ENCODE results near the gene BLOC1S4.

The BLOC1S4 gene

DNA sequence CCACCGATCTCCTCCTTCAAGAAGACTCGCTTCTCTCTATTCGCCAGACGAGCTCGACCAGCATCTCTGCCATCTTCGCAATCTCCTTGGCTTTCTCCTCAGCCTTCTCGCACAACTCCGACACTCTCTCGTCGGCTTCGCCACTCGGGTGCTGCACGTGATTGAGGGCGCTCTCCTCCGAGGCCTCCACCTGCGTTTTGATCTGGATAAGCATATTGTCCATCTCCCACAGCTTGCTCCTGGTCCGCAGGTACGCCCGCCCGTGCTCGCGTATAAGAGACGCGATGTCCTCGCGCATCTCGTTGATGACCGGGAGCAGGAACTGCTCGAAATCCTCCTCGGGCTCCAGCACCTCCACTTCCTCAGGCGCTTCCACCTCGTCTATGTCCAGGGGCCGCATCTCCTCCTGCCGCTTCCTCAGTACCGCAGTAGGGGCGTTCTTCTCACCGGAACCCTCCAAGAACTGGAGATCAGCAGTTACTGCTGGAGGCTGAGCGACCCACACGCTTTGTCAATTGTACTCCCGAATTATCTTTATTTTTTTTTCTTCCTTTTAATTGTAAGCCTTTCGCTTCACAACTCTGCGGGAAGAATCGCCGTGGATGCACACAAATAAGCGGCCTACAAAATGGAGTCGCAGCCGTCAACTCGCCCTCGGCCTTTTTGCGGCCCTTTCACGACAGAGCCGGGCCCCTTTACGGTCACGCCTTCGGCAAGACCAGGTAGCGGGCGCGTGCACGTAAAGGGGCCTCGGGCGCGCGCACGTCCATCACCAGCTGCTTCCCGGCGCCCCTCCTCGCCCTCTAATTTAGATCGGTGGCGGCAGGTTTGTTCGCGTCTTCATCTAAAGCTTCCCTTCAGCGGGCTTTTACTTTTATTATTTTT, 6.5 kb upstream of the BLOC1S4 start, which contains the start of gene MRFAP1L1:
Gene MRFAP1L1, minus strand, starts transcription at position 636 of the 885 bp plus-strand sequence. Its CDS starts 236 bp downstream, at position 400.
- no peaks in the 10 kb centered on the region for H3K9me2 ChIP-seq (ENCODE audit: low read depth, low read length)
- peak within 1 kb of the TSS; percentile 73 for H3K27ac ChIP-seq (ENCODE audit: low read depth, low read length, poor library complexity, severe bottlenecking)
- peak within 1 kb of the TSS; percentile 74 for H3K4me2 ChIP-seq (ENCODE audit: low read length)
- H3K79me2 ChIP-seq (ENCODE audit: insufficient read depth, low read length) = no peaks in the 10 kb centered on the region; the same call in 1 of the 2 replicates
- H3K27me3 ChIP-seq (ENCODE audit: insufficient read depth, low read length) = no peaks in the 10 kb centered on the region
- peaks cover 28% of the 10 kb centered on the region for H3K36me3 ChIP-seq (ENCODE audit: insufficient read depth, low read length)
- H3K4me1 ChIP-seq (ENCODE audit: insufficient read depth, low read length, severe bottlenecking) = peaks cover 17% of the 10 kb centered on the region
- peaks cover 10% of the 10 kb centered on the region; the same call in 1 of the 2 replicates for H3K9me3 ChIP-seq (ENCODE audit: low read length)
- H3F3A ChIP-seq (ENCODE audit: insufficient read depth, low read length) = no peaks in the 10 kb centered on the region
- no peaks in the 10 kb centered on the region for H4K20me1 ChIP-seq (ENCODE audit: insufficient read depth, low read length)
- peak within 1 kb of the TSS; percentile 80 for H3K4me3 ChIP-seq (ENCODE audit: low read depth, low read length, poor library complexity, severe bottlenecking)
- TF ChIP-seq EZH2 (IDR thresholded peaks at IDR 0.05; ENCODE audit: borderline replicate concordance, low read length) = no peak
- TF ChIP-seq, protein P1, sequence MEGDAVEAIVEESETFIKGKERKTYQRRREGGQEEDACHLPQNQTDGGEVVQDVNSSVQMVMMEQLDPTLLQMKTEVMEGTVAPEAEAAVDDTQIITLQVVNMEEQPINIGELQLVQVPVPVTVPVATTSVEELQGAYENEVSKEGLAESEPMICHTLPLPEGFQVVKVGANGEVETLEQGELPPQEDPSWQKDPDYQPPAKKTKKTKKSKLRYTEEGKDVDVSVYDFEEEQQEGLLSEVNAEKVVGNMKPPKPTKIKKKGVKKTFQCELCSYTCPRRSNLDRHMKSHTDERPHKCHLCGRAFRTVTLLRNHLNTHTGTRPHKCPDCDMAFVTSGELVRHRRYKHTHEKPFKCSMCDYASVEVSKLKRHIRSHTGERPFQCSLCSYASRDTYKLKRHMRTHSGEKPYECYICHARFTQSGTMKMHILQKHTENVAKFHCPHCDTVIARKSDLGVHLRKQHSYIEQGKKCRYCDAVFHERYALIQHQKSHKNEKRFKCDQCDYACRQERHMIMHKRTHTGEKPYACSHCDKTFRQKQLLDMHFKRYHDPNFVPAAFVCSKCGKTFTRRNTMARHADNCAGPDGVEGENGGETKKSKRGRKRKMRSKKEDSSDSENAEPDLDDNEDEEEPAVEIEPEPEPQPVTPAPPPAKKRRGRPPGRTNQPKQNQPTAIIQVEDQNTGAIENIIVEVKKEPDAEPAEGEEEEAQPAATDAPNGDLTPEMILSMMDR (IDR thresholded peaks at IDR 0.05; ENCODE audit: low read length) = no peak
- peak within 1 kb of the TSS; percentile 67 for H3K9ac ChIP-seq (ENCODE audit: low read length)
- 0 out of 2 replicates have a peak within 1 kb of the TSS, but pooled peaks have one; percentile 55 for H2AFZ ChIP-seq (ENCODE audit: low read length)

DNA sequence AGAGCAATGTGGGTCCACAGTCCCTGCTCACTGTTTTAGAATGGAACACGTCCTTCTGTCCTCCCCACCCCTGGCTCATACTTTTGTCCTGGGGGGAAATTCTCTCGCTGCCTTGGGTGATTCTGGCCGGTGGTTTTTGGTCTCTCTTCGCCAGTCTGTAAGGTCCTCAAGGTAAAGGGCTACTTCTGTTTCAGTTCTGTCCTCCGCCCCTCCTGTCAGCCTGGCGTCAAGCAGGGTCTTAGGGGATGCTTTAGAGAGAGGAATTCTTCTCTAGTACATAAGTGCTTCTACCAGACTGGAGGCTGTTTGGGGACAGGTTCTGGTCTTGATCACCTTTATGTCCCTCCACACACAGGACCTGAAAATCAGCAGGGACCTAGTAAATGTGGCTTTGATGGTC, 5.7 kb upstream of the BLOC1S4 start:
- Histone ChIP-seq H3K9ac (ENCODE audit: low read length) (peak overlapping the region; percentile 43; the same call in 1 of the 2 replicates), H3F3A (ENCODE audit: insufficient read depth, low read length) (no peaks in the 10 kb centered on the region), H3K4me3 (ENCODE audit: low read depth, low read length, poor library complexity, severe bottlenecking) (peak overlapping the region; percentile 80), H2AFZ (ENCODE audit: low read length) (0 out of 2 replicates have a peak overlapping the region, but pooled peaks have one; percentile 55), H3K36me3 (ENCODE audit: insufficient read depth, low read length) (peaks cover 28% of the 10 kb centered on the region), H3K27ac (ENCODE audit: low read depth, low read length, poor library complexity, severe bottlenecking) (no peak overlapping the region), H4K20me1 (ENCODE audit: insufficient read depth, low read length) (no peaks in the 10 kb centered on the region), H3K4me1 (ENCODE audit: insufficient read depth, low read length, severe bottlenecking) (peaks cover 17% of the 10 kb centered on the region), H3K4me2 (ENCODE audit: low read length) (peak overlapping the region; percentile 74), H3K9me2 (ENCODE audit: low read depth, low read length) (no peaks in the 10 kb centered on the region), H3K9me3 (ENCODE audit: low read length) (peaks cover 10% of the 10 kb centered on the region; the same call in 1 of the 2 replicates), H3K27me3 (ENCODE audit: insufficient read depth, low read length) (no peaks in the 10 kb centered on the region), H3K79me2 (ENCODE audit: insufficient read depth, low read length) (no peaks in the 10 kb centered on the region; the same call in 1 of the 2 replicates)
- no peak for TF ChIP-seq EZH2 (IDR thresholded peaks at IDR 0.05; ENCODE audit: borderline replicate concordance, low read length)
- TF ChIP-seq, protein P1 (IDR thresholded peaks at IDR 0.05; ENCODE audit: low read length) = no peak

DNA sequence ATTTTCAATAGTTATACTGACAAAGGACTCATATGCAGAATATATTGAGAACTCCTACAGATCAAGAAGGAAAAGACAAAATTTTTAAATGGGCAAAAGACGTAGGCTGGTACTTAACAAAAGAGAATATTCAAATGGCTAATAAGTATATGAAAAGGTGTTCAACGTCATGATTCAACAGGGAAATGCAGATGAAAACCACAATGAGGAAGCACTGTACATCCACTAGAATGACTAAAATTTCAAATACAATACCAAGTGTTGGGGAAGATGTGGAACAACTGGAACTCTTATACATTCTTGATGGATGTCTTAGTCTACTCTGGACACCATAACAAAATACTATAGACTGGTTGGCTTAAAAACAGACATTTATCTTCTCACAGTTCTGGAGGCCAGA, 5.0 kb upstream of the BLOC1S4 start:
- H2AFZ ChIP-seq (ENCODE audit: low read length) = no peak overlapping the region
- H3K4me3 ChIP-seq (ENCODE audit: low read depth, low read length, poor library complexity, severe bottlenecking) = no peak overlapping the region
- H3K27me3 ChIP-seq (ENCODE audit: insufficient read depth, low read length) = no peaks in the 10 kb centered on the region
- peaks cover 10% of the 10 kb centered on the region; the same call in 1 of the 2 replicates for H3K9me3 ChIP-seq (ENCODE audit: low read length)
- H3K36me3 ChIP-seq (ENCODE audit: insufficient read depth, low read length) = peaks cover 28% of the 10 kb centered on the region
- H3K4me2 ChIP-seq (ENCODE audit: low read length) = no peak overlapping the region
- H3K79me2 ChIP-seq (ENCODE audit: insufficient read depth, low read length) = no peaks in the 10 kb centered on the region; the same call in 1 of the 2 replicates
- no peaks in the 10 kb centered on the region for H3F3A ChIP-seq (ENCODE audit: insufficient read depth, low read length)
- H3K4me1 ChIP-seq (ENCODE audit: insufficient read depth, low read length, severe bottlenecking) = peaks cover 22% of the 10 kb centered on the region
- no peak overlapping the region for H3K27ac ChIP-seq (ENCODE audit: low read depth, low read length, poor library complexity, severe bottlenecking)
- TF ChIP-seq, protein P1 (IDR thresholded peaks at IDR 0.05; ENCODE audit: low read length) = no peak
- no peak overlapping the region for H3K9ac ChIP-seq (ENCODE audit: low read length)
- H3K9me2 ChIP-seq (ENCODE audit: low read depth, low read length) = no peaks in the 10 kb centered on the region
- no peaks in the 10 kb centered on the region for H4K20me1 ChIP-seq (ENCODE audit: insufficient read depth, low read length)

Measured in OCI-LY1 (cell line).